Suppressor macrophage treated with lipopolysaccharide for 1 hour (primary cell): Measurements from ENCODE around the gene WSCD1.
A peak's percentile ranks its signal among the peaks of the same experiment; 100 is the strongest.

Source experiments
- DNase-seq, 3 donors: peaks; one replicate each; pipeline ENCODE4 v3.0.0-alpha.2; 2020 to 2022

The WSCD1 gene

DNA sequence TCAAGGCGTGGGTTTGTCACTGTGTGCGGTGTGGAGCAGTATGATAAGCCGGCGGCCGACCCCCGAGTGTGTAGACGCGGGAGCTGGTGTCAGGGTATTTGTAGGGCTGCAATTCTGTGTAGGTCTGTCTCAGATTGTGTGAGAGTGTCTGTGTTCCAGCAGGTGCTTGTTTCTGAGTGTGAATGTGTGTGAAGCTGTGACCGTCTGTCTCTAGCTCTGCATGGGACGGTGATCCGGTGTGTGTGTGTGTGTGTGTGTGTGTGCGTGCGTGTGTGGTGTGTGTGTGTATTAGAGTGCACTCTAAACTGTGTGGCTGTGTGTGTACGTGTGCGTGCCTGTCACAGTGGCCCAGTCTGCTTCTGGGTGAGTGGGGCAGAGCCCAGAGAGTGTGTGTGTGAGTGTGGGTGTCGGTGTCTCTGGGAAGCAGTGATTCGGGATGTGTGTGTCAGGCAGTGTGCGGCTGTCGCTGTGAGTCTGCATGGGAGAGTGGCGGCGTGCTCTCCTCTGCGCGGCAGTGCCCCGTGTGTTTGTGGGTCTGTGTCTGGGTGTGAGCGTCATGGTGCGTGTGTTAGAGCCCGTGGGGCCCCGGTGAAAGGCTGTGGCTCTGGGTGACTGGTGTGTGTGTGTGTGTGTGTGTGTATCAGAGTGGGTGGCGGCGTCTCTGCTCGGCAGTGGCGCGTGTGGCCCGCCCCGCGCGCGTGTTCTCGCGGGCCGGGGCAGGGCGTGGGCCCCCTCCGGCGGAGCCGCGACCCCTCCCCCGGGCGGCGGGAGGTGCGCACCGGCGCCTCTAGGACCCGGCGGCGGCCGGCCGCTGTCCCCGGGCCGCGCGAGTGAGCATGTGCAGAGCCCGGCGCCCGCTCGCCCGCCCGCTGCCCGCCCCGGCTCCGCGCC, at the start of gene WSCD1:
Gene WSCD1 (plus strand): TSS at position 841 of the 891 bp plus-strand sequence. CDS start 10,280 bp downstream, outside the sequence.
- DNase-seq: peak in 2 of 3 donors; percentile 17 to 41

DNA sequence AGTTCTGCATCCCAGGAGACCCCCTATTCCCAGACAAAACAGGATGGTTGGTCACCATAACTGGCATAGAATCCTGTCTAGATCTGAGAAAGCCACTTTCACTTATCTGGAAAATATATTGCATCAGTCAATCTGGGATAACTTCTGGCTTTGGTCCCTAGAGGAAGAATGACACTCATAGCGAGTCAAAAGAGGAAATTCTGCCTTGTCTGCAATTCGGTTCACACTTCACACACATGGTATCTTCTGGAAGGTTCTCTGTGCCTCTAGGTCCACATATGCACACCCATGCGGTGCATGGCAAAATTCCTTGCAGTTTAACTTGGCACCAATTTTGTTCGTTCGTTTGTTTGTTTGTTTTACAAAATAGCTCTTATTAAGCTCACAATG, 49.2 kb upstream of the WSCD1 start:
- no peak for DNase-seq

DNA sequence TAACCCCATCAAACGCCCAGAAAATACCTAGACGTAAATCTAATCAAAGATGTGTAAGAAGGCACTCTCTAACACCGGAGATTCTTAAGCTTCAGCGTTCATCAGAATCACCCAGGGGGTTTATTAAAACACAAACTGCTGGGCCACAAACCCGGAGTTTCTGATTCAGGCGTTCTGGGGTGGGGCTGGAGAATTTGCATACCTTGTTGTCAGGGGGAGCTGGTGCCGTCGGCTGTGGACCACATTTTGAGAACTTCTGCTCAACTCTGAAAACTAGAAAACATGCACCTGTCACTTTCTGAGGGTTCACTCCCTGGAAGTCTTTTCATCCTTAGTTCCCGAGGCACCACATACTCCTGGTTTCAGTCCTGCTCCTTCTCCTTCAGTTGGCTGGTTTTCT, 48.6 kb upstream of the WSCD1 start:
- no peak for DNase-seq

DNA sequence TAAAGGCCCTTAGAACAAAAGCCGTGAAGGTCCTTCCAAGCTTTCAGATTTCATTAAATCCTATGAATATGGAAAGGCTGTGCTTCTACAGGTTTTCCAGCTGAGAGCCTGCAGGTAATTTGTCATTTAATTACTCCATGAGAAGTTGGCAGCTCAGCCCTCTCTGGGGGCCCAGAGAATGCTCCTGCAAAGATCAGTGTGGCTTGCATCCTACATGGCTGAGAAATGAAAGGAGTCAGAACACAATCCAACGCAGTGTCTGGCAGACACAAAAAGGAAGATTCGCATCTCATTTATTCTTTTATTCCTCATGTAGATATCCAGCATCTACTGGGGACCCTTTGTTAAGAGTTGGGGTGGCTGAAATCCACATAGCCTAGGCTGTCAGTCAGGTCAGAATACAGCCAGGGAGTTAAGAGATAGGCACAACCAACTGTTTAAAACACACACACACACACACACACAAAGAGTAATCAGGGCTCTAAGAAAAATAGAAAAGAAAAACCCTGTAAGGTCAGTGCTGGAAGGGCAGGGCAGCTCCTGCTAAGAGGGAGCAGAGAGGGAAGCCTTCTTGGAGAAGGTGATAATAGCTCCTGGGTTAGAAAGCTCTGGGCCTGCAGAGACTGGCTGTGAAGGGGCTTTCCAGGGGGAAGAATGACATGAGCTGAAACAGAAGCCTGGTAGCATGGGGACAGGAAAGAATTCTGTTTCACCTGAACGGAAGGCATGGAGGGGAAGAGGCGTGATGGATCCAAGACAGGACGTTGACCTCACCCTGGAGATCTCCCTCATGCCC, 46.9 kb upstream of the WSCD1 start:
- DNase-seq: no peak

DNA sequence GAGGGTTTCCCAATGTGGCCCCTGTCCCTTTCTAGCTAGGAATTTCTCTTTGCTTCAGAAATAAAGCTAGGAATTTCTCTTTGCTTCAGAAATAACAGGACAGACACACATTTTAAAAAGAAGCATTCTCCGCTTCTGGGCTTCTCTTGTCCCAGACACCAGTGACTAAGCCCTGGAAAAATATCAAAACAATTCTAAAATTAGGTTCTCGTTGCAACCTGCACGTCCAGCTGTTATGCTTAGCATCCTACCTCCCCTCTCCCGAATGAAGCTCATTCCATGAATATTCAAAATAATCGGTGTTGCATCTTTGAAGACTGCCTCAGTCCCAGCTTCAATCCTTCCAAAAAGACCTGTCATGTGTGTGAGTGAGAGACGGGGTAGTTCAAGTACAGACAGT, 45.6 kb upstream of the WSCD1 start:
- no peak for DNase-seq

- DNase-seq: no peak
Measured at GRCh38 chr17:6027342-6028024, 42.7 kb upstream of the WSCD1 start.

DNA sequence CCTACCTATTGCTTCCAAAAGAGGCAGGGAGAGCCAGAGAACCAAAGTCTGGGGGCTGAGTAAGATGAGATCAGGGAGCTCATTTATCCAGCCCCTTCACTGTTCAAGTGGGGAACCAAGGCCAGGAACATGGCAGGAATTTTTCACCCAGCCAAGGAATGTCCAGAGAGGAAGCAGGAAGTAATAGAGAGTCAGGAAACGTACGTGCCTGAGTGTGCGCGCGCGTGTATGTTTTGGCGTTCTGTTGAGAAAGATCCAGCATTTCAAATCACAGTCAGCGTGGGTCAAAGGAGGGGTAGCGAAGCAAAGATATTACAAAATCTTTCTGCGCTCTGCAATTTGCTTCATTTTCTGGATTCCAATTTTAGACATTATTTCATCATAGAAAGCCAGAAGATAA, 41.9 kb upstream of the WSCD1 start:
- DNase-seq: no peak

DNA sequence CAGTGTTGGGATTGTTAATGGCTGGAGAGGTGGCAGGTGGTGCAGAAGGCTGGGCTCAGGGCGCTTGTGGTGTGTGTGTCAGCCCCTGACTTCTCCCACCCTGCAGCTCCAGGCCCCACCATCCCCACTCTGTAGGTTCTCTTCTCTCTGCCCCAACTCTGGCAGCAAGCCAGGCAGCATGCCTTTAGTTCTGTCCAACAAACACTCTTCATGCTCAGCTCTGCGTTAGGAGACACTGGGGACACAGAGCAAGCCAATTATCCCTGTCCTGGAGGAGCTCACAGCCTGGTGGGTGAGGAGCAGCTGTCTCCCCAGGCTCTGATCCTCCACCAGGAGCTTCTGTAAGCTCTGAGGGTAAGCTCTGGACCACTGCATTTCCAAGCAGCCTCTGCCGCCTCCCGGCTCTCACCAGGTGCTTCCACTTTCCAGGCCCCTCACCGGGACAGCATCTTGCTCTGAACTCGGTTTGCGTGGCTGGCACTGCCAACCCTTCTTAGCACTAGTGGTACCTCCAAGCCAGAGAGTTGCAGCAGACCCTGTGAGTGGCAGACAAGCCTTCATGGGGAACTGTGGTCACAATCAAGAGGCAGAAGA, 34.3 kb upstream of the WSCD1 start:
- DNase-seq: no peak

DNA sequence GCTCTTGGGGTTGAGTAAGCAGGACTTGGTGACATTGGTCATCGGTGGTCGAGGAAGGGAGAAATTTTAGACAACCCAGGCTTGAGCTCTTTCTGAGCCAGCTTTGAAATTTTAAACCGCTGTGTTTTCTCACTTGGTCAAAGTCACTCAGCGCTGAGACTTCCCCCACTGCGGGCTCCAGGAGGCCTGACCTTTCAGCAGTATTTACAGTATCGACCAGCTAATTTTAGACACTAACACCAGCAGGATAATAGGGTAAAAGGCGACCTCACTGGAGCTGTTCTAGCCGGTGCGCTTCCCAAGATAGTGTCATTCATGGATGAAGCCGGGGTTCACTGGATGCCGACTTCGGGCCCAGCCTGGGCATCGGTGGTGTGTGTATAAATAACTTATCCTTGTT, 29.7 kb upstream of the WSCD1 start:
- DNase-seq: no peak

- DNase-seq: no peak
Measured at GRCh38 chr17:6041246-6041645, 28.9 kb upstream of the WSCD1 start.

GRCh38 chr17:6043405-6043804, 26.8 kb upstream of the WSCD1 start:
- no peak for DNase-seq

- no peak for DNase-seq
Measured at GRCh38 chr17:6044261-6044660, 25.9 kb upstream of the WSCD1 start.

- no peak for DNase-seq
Measured at GRCh38 chr17:6045621-6046357, 24.4 kb upstream of the WSCD1 start.

DNA sequence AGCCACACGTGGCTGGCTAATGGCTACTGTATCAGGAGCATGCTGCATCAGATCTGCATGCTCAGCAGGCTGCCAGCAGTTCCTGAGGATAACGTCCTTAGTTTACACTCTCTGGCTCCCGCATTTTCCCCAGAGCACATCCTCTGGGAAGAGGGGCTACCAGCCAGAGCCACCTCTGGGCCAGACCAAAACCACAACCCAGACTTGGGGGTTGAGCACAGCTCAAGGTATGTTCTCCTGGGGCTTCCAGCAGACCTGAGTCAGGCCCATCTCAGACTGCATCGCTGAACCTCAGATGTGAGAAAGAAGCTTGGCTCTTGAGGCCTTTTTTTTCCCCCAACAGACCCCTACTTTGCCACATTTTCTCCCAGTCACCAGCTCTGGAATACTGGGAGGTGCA, 23.7 kb upstream of the WSCD1 start:
- DNase-seq: no peak

- no peak for DNase-seq
Measured at GRCh38 chr17:6046931-6047330, 23.2 kb upstream of the WSCD1 start.

DNA sequence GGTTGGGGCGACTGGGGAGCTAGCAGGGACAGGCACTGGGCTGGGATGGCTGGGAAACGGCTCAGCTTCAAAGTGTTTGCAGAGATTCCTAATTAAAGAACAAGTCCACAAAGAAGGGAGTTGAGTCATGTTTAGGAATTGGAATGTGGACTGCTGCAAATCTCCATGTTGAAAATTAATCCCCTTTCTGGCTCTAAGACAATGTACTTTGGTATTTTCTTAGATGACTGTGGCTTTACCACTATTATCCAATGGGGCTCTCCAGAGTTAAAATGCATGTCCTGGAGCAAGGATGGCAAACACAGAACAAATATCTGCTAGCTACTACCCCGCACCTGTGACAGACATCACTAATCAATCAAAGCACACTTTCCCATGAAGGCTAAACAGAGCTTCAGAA, 22.2 kb upstream of the WSCD1 start:
- DNase-seq: no peak

- no peak for DNase-seq
Measured at GRCh38 chr17:6048486-6048885, 21.7 kb upstream of the WSCD1 start.

DNA sequence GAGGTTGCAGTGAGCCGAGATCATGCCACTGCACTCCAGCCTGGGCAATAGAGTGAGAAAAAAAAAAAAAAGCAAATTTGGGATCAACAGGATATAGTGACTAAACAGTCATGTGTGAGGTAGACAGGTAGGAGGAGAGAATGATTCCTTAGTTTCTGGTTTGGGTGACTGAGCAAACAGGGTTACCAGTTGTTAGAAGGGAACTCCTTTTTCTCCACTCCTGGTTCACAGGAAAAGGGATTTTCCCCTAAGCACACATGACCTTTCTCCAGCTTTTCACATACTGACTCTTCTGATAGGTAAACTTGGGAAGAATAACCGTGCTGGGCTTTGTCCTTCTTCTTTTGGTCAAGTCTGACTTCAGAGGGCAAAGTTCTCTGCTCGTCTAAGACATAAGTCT, 17.3 kb upstream of the WSCD1 start:
- no peak for DNase-seq

GRCh38 chr17:6054372-6054771, 15.8 kb upstream of the WSCD1 start:
- no peak for DNase-seq

DNA sequence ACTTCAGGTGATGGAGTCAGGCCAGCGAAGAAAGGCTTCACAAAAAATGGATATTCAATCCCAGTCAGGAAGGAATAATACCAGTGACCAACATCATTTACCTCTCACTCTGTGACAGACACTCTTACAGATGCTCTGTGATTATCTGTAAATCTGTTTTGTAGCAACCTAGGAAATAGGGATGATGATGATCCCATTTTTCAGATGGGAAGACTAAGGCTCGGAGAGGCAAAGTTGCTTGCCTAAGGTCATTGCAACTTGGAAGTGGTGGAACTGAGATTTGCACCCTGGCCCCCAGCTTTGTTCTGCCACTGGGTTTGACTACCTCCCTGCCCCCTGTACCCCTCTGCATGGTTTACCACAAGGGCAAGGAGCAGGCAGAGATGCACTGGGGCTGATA, 14.1 kb upstream of the WSCD1 start:
- DNase-seq: no peak

GRCh38 chr17:6057562-6057961, 12.6 kb upstream of the WSCD1 start:
- no peak for DNase-seq

DNA sequence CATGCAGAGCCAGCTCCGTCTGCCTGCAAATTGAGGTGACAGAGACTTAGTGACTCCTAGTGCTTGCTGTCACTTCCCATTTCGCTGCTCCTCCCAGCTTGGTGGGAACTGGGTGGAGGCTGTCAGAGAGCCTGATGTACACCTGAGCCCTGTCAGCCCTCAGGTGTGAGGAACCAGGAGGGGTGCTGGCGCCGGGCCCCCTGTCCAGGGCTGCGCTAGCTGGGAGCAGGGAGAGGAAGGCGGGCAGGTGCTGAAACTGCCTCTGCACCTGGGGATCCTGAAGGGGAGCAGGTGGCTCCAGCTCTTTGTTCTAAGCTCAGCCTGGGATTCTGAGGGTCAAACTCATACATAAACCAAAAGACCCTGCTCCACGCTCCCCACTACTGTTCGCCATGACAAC, 10.8 kb upstream of the WSCD1 start:
- no peak for DNase-seq
